ENCODE results near the gene HSF5.
A peak's percentile ranks its signal among the peaks of the same experiment; 100 is the strongest.
"Not testable (repeated sequence)": the region's sequence is repeated elsewhere in the genome, so short reads cannot be mapped to it uniquely, and the experiment has no call there.

Gene HSF5

GRCh38 chr17:58481798-58482197 lies 6.4 kb downstream of the HSF5 start:
- not testable (repeated sequence) for DNase-seq (ENCODE audit: low read depth)

- no peak for DNase-seq (ENCODE audit: low read depth)
These were observed 8.1 kb downstream of the HSF5 start for GRCh38 chr17:58480090-58480489.

- DNase-seq (ENCODE audit: low read depth) = no peak
These were observed 11.4 kb downstream of the HSF5 start for GRCh38 chr17:58476812-58477211.

- DNase-seq (ENCODE audit: low read depth) = no peak
These were observed 12.2 kb downstream of the HSF5 start for GRCh38 chr17:58475985-58476384.

GRCh38 chr17:58470356-58470755 lies 17.9 kb downstream of the HSF5 start:
- no peak for DNase-seq (ENCODE audit: low read depth)

- DNase-seq (ENCODE audit: low read depth) = no peak
These were observed 19.3 kb downstream of the HSF5 start for GRCh38 chr17:58468944-58469343.

- DNase-seq (ENCODE audit: low read depth) = no peak
These were observed 32.7 kb downstream of the HSF5 start for GRCh38 chr17:58455491-58455890.

GRCh38 chr17:58452738-58453137 lies 35.5 kb downstream of the HSF5 start:
- no peak for DNase-seq (ENCODE audit: low read depth)

- DNase-seq (ENCODE audit: low read depth) = peak; percentile 34
These were observed 40.9 kb downstream of the HSF5 start for GRCh38 chr17:58447039-58447975.

- no peak for DNase-seq (ENCODE audit: low read depth)
These were observed 42.1 kb downstream of the HSF5 start for GRCh38 chr17:58446086-58446485.

- no peak for DNase-seq (ENCODE audit: low read depth)
These were observed 51.4 kb downstream of the HSF5 start for GRCh38 chr17:58436805-58437239.

- no peak for DNase-seq (ENCODE audit: low read depth)
These were observed 52.0 kb downstream of the HSF5 start for GRCh38 chr17:58436245-58436644.

GRCh38 chr17:58432806-58433573 lies 55.2 kb downstream of the HSF5 start:
- DNase-seq (ENCODE audit: low read depth) = no peak

- DNase-seq (ENCODE audit: low read depth) = no peak
These were observed 60.4 kb downstream of the HSF5 start for GRCh38 chr17:58427807-58428206.

GRCh38 chr17:58421711-58422110 lies 66.5 kb downstream of the HSF5 start:
- DNase-seq (ENCODE audit: low read depth) = no peak

GRCh38 chr17:58420827-58421226 lies 67.4 kb downstream of the HSF5 start:
- no peak for DNase-seq (ENCODE audit: low read depth)

GRCh38 chr17:58417300-58418092 lies 70.7 kb downstream of the HSF5 start, which contains the start of gene RNF43:
RNF43 (minus strand) TSS chr17:58417534; CDS start chr17:58415577, 1,957 bp downstream.
- DNase-seq (ENCODE audit: low read depth) = peak; percentile 80

GRCh38 chr17:58416937-58417299 lies 71.3 kb downstream of the HSF5 start:
- DNase-seq (ENCODE audit: low read depth) = no peak

- no peak for DNase-seq (ENCODE audit: low read depth)
These were observed 71.8 kb downstream of the HSF5 start for GRCh38 chr17:58416396-58416795.

GRCh38 chr17:58415371-58416055 lies 72.7 kb downstream of the HSF5 start:
- no peak for DNase-seq (ENCODE audit: low read depth)

- DNase-seq (ENCODE audit: low read depth) = no peak
These were observed 73.6 kb downstream of the HSF5 start for GRCh38 chr17:58414596-58414997.

- DNase-seq (ENCODE audit: low read depth) = no peak
These were observed 74.5 kb downstream of the HSF5 start for GRCh38 chr17:58413684-58414083.
